ENCODE data around the gene DDX39B.
A peak's percentile ranks its signal among the peaks of the same experiment; 100 is the strongest.

DDX39B gene

DNA sequence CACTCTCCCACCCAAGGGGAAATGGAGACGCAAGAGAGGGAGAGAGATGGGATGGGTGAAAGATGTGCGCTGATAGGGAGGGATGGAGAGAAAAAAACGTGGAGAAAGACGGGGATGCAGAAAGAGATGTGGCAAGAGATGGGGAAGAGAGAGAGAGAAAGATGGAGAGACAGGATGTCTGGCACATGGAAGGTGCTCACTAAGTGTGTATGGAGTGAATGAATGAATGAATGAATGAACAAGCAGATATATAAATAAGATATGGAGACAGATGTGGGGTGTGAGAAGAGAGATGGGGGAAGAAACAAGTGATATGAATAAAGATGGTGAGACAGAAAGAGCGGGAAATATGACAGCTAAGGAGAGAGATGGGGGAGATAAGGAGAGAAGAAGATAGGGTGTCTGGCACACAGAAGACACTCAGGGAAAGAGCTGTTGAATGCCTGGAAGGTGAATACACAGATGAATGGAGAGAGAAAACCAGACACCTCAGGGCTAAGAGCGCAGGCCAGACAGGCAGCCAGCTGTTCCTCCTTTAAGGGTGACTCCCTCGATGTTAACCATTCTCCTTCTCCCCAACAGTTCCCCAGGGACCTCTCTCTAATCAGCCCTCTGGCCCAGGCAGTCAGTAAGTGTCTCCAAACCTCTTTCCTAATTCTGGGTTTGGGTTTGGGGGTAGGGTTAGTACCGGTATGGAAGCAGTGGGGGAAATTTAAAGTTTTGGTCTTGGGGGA is 34.3 kb upstream of the DDX39B start:
- DNase-seq (ENCODE audit: low spot score), result no peak

GRCh38 chr6:31575335-31575901 is 33.6 kb upstream of the DDX39B start, which contains the start of gene TNF:
TSS of gene TNF (plus strand) at chr6:31575565. CDS start at chr6:31575742, 177 bp downstream.
- DNase-seq (ENCODE audit: low spot score), result no peak

DNA sequence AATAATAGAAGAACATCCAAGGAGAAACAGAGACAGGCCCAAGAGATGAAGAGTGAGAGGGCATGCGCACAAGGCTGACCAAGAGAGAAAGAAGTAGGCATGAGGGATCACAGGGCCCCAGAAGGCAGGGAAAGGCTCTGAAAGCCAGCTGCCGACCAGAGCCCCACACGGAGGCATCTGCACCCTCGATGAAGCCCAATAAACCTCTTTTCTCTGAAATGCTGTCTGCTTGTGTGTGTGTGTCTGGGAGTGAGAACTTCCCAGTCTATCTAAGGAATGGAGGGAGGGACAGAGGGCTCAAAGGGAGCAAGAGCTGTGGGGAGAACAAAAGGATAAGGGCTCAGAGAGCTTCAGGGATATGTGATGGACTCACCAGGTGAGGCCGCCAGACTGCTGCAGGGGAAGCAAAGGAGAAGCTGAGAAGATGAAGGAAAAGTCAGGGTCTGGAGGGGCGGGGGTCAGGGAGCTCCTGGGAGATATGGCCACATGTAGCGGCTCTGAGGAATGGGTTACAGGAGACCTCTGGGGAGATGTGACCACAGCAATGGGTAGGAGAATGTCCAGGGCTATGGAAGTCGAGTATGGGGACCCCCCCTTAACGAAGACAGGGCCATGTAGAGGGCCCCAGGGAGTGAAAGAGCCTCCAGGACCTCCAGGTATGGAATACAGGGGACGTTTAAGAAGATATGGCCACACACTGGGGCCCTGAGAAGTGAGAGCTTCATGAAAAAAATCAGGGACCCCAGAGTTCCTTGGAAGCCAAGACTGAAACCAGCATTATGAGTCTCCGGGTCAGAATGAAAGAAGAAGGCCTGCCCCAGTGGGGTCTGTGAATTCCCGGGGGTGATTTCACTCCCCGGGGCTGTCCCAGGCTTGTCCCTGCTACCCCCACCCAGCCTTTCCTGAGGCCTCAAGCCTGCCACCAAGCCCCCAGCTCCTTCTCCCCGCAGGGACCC is 32.6 kb upstream of the DDX39B start:
- DNase-seq (ENCODE audit: low spot score), result no peak

DNA sequence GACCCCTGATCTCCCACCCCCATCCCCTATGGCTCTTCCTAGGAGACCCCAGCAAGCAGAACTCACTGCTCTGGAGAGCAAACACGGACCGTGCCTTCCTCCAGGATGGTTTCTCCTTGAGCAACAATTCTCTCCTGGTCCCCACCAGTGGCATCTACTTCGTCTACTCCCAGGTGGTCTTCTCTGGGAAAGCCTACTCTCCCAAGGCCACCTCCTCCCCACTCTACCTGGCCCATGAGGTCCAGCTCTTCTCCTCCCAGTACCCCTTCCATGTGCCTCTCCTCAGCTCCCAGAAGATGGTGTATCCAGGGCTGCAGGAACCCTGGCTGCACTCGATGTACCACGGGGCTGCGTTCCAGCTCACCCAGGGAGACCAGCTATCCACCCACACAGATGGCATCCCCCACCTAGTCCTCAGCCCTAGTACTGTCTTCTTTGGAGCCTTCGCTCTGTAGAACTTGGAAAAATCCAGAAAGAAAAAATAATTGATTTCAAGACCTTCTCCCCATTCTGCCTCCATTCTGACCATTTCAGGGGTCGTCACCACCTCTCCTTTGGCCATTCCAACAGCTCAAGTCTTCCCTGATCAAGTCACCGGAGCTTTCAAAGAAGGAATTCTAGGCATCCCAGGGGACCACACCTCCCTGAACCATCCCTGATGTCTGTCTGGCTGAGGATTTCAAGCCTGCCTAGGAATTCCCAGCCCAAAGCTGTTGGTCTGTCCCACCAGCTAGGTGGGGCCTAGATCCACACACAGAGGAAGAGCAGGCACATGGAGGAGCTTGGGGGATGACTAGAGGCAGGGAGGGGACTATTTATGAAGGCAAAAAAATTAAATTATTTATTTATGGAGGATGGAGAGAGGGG is 31.7 kb upstream of the DDX39B start:
- DNase-seq (ENCODE audit: low spot score), result no peak

DNA sequence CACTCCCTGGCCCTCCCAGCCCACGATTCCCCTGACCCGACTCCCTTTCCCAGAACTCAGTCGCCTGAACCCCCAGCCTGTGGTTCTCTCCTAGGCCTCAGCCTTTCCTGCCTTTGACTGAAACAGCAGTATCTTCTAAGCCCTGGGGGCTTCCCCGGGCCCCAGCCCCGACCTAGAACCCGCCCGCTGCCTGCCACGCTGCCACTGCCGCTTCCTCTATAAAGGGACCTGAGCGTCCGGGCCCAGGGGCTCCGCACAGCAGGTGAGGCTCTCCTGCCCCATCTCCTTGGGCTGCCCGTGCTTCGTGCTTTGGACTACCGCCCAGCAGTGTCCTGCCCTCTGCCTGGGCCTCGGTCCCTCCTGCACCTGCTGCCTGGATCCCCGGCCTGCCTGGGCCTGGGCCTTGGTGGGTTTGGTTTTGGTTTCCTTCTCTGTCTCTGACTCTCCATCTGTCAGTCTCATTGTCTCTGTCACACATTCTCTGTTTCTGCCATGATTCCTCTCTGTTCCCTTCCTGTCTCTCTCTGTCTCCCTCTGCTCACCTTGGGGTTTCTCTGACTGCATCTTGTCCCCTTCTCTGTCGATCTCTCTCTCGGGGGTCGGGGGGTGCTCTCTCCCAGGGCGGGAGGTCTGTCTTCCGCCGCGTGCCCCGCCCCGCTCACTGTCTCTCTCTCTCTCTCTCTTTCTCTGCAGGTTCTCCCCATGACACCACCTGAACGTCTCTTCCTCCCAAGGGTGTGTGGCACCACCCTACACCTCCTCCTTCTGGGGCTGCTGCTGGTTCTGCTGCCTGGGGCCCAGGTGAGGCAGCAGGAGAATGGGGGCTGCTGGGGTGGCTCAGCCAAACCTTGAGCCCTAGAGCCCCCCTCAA is 30.5 kb upstream of the DDX39B start, which contains the start of gene LTA:
LTA (plus strand) TSS at position 249 of the 871 bp plus-strand sequence; CDS start at position 703, 454 bp downstream.
- DNase-seq (ENCODE audit: low spot score), result no peak

DNA sequence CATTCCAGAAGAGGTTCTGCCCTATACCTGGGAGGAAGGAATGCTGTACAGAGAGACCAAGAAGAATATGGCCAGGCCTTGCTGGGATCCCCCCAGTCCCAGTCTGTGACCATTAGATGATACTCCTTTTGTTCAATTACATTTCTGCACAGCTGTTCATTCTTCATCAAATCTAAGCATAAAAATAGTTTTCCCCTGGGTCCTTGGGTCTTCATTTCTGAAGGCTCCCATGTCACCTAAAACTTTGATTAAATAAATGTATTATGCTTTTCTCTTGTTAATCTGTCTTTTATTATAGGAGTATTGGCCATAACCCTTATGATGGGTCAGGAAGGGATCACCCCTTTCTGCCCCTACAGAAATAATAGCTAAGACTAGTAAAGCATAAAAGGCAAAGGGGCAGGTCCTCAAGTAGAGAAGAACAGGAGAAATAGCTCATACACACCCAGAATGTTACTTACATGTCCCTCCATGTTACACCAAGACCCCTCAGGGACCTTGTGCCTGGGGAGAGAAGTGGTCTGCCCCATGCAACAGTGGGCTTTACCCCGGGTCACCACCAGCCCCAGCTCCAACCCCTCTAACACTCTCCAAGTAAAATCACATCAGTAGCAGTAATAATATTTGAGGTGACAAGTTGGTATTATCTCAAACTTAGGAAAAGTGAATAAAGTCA is 28.2 kb upstream of the DDX39B start:
- DNase-seq (ENCODE audit: low spot score), result no peak

DNA sequence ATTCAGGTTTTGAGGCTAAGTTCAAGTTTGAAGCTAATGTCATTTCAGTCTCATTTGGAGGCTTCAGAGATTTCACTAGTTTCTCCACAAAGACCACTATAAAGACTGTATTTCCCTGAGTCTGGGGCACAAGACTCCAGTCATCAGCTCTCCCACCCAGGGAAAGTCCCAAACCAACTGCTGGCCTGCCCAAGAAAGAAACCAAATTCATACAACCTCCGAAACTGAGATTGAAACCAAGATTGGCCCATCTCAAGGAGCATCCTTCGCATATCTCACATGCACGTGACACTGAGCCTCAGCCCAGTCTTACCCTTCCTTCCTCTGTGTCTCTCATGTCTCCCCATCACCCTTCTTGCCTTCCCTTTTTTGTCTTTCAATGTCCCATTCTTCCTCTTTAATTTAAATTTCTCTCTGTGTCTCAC is 26.7 kb upstream of the DDX39B start:
- DNase-seq (ENCODE audit: low spot score), result no peak

- DNase-seq (ENCODE audit: low spot score), result no peak
Observed at GRCh38 chr6:31567531-31568370, 25.9 kb upstream of the DDX39B start.

DNA sequence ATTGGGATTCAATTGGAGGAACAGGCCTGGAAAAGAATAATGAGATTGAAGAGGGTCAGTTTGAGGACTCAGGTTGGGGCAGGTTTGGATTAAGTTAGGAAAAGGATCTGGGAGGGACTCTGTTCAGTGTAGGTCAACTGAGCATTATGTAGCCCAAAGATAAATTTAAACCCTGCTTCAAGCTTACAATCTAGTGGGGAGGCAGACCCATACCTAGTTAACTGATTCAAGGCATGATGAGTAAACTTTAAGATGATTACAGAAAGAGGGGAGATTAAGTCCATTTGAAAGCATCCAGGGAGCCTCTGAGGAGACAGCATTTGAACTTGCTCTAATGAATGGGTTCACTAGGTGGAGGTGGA is 18.9 kb upstream of the DDX39B start:
- no peak for DNase-seq (ENCODE audit: low spot score)

- DNase-seq (ENCODE audit: low spot score), result peak; percentile 40
Observed at GRCh38 chr6:31559958-31560696, 18.3 kb upstream of the DDX39B start.

DNA sequence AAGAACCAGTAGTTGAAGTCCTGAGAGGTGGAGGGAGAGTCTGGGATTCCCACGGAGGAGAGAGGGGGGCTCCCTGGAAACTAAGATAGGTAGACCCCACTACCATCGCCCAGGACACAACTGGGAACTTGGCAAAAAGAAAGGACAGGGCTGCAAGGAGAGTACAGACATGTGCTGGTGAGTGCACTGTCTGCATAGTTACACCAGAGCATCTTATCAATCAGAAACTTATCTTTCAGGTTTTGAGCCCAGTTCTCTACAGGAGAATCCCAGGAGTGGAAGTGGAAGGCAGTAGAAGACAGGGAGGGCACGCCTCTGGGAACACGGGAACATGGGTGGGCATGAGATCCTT is 17.8 kb upstream of the DDX39B start:
- no peak for DNase-seq (ENCODE audit: low spot score)

DNA sequence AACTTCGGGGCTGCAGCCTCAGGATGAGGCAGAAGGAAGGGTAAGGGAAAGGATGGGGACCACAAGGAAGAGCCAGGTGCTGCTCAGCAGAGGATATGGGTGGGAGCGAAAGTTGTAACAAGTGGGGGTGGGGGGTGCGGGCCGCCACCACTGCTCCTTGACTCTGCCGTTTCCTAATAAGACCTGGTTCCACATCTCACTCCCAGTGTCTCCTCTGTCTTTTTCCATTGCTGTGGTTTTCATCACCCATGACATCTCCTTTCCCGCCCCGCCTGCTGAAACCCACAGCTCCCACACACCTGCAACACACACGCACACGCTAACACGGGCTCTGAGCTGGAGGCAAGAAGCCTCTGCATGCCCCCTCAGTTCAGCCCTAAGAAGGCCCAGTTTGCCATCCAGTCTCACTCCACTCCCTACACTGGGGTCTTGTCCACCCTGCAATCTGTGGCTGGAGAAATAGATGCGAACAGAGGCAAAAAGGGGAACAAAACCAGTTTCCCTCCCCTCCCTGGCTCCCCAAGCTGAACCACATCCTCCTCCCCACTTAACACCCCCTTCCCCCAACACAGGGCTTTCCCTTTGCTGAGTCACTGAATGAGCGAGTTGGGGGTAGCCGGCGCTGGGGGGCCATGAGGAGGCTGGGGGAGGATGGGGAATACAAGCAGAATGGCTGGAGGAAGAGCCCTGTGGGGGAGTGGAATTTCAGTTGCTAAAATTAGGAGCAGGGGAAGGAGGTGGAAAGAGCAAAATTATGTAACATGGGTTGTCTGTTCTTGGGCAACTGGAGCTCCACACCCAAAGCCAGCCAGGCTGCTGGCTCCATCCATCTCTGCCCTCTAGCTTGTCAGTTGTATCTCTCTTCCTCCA is 17.1 kb upstream of the DDX39B start:
- no peak for DNase-seq (ENCODE audit: low spot score)

- no peak for DNase-seq (ENCODE audit: low spot score)
Observed at GRCh38 chr6:31558318-31558625, 16.5 kb upstream of the DDX39B start.

DNA sequence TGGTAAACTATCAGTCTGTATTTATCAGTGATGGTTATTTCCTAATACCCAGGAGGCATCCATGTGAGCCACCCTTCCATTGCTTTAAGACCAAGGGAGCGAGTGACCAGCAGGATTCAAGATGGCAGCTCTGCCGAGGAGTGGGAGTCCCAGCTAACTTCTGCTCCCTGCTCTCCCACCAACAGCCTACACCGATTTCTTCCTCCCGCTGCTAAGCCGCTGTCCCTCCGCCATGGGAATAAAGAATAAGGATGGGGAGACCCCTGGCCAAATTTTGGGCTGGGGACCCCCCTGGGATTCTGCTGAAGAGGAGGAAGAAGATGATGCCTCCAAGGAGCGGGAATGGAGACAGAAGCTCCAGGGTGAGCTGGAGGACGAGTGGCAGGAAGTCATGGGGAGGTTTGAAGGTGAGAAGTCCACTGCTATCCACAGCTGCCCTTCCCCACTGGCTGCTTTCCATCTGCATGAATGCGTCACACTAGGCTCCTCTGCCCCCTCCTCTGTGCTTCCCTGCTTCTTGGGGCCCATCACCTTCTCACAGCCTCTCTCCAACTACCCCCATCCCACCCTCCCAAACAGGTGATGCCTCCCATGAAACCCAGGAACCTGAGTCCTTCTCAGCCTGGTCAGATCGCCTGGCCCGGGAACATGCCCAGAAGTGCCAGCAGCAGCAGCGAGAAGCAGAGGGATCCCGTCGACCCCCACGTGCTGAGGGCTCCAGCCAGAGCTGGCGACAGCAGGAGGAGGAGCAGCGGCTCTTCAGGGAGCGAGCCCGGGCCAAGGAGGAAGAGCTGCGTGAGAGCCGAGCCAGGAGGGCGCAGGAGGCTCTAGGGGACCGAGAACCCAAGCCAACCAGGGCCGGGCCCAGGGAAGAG is 15.9 kb upstream of the DDX39B start:
- DNase-seq (ENCODE audit: low spot score), result no peak

DNA sequence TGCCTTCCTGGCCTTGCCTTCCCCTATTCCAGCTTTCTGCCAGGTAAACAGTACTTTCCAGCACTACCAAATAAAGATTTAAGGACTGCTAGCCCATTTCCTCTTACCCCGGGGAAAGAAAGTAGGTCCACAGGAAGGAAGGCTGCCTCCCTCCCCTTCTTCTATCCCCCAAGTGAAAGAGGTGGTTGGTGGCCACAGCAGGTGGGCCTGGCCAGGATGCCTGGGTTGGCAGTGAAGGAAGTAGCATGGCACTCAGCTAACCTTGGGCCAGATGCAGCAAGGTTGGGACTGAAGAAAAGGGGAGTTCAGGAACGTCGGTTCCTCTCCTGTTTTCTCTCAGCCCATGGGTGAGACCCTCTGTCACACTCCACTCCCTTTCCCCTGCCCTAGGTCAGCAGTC is 14.5 kb upstream of the DDX39B start:
- DNase-seq (ENCODE audit: low spot score), result no peak

- peak; percentile 35 for DNase-seq (ENCODE audit: low spot score)
Observed at GRCh38 chr6:31551371-31551770, 9.6 kb upstream of the DDX39B start.

GRCh38 chr6:31548544-31548873 is 6.7 kb upstream of the DDX39B start:
- no peak for DNase-seq (ENCODE audit: low spot score)

Measured in COLO829 (cell line).